SHP77 treated with DMSO at 0.1 percent for 48 hours (cell line): Measurements from ENCODE around the gene RAI1.
A peak's percentile ranks its signal among the peaks of the same experiment; 100 is the strongest.

Experiments used
- DNase-seq: peaks from one replicate; lab custom pipeline; 2025; lab: John Stamatoyannopoulos, UW

RAI1 gene

GRCh38 chr17:17750881-17751280 is 69.6 kb downstream of the RAI1 start:
- DNase-seq, result peak; percentile 81

GRCh38 chr17:17751489-17752088 is 70.3 kb downstream of the RAI1 start:
- DNase-seq, result peak; percentile 76

GRCh38 chr17:17752089-17752820 is 71.0 kb downstream of the RAI1 start:
- peak; percentile 96 for DNase-seq

GRCh38 chr17:17752821-17753321 is 71.6 kb downstream of the RAI1 start:
- DNase-seq, result no peak

GRCh38 chr17:17754719-17755686 is 73.7 kb downstream of the RAI1 start:
- DNase-seq, result no peak

GRCh38 chr17:17755715-17756114 is 74.5 kb downstream of the RAI1 start:
- no peak for DNase-seq

- DNase-seq, result peak; percentile 71
Measured at GRCh38 chr17:17757391-17757791, 76.1 kb downstream of the RAI1 start.

- peak; percentile 90 for DNase-seq
Measured at GRCh38 chr17:17757956-17758845, 76.9 kb downstream of the RAI1 start.

GRCh38 chr17:17758941-17759563 is 77.8 kb downstream of the RAI1 start:
- DNase-seq, result no peak

GRCh38 chr17:17760350-17760749 is 79.1 kb downstream of the RAI1 start:
- DNase-seq, result no peak

GRCh38 chr17:17760872-17761550 is 79.8 kb downstream of the RAI1 start:
- no peak for DNase-seq

GRCh38 chr17:17761894-17762743 is 80.9 kb downstream of the RAI1 start:
- DNase-seq, result no peak

GRCh38 chr17:17762744-17763105 is 81.5 kb downstream of the RAI1 start:
- DNase-seq, result no peak

- DNase-seq, result no peak
Measured at GRCh38 chr17:17763136-17763535, 81.9 kb downstream of the RAI1 start.

GRCh38 chr17:17763734-17764133 is 82.5 kb downstream of the RAI1 start:
- DNase-seq, result no peak

- no peak for DNase-seq
Measured at GRCh38 chr17:17765359-17766076, 84.3 kb downstream of the RAI1 start.

- no peak for DNase-seq
Measured at GRCh38 chr17:17766077-17766743, 85.0 kb downstream of the RAI1 start.

- DNase-seq, result no peak
Measured at GRCh38 chr17:17766744-17767120, 85.5 kb downstream of the RAI1 start.
